H9 (cell line): ENCODE data around the gene VWA3A. TPM values are rescaled to one million over a fixed set of nuclear protein-coding genes. Genes with fewer than 3 reads are reported as not detected.

Experiments
- DNase-seq: peaks from one replicate; pipeline ENCODE4 v3.0.0-alpha.2; 2017
- H2AFZ ChIP-seq: one replicate; pipeline ENCODE4 v1.6.1; 2013; ENCODE audit warnings: mild to moderate bottlenecking, low read length, control low read depth, moderate library complexity
- H2AK5ac ChIP-seq: 2 replicates; pipeline ENCODE4 v1.6.1; 2013; ENCODE audit warnings: low read length, control low read depth, mixed read lengths; ENCODE audit not compliant: insufficient read length
- H2BK120ac ChIP-seq: one replicate; pipeline ENCODE4 v1.6.1; 2013; ENCODE audit warnings: low read depth, mild to moderate bottlenecking, low read length, control low read depth, inconsistent platforms; ENCODE audit not compliant: poor library complexity, severe bottlenecking
- H2BK12ac ChIP-seq: 2 replicates; pipeline ENCODE4 v1.6.1; 2013; ENCODE audit warnings: low read length, control low read depth, mixed read lengths, low read depth; ENCODE audit not compliant: insufficient read length
- H2BK15ac ChIP-seq: 2 replicates; pipeline ENCODE4 v1.6.1; 2013; ENCODE audit warnings: low read depth, low read length, control low read depth
- H2BK20ac ChIP-seq: one replicate; pipeline ENCODE4 v1.6.1; 2013; ENCODE audit warnings: low read depth, mild to moderate bottlenecking, low read length, control low read depth, inconsistent platforms; ENCODE audit not compliant: poor library complexity, severe bottlenecking
- H2BK5ac ChIP-seq: 2 replicates; pipeline ENCODE4 v1.6.1; 2013; ENCODE audit warnings: low read length, control low read depth, mixed read lengths; ENCODE audit not compliant: insufficient read length
- H3K14ac ChIP-seq: 2 replicates; pipeline ENCODE4 v1.6.1; 2013; ENCODE audit warnings: low read length, control low read depth; ENCODE audit not compliant: insufficient read depth
- H3K18ac ChIP-seq: 2 replicates; pipeline ENCODE4 v1.6.1; 2013; ENCODE audit warnings: low read depth, mild to moderate bottlenecking, mixed read lengths, low read length, control low read depth; ENCODE audit not compliant: insufficient read length
- H3K23ac ChIP-seq: 2 replicates; pipeline ENCODE4 v1.6.1; 2013; ENCODE audit warnings: low read length, control low read depth, mixed read lengths, low read depth; ENCODE audit not compliant: insufficient read length
- H3K23me2 ChIP-seq: 2 replicates; pipeline ENCODE4 v1.6.1; 2013; ENCODE audit warnings: low read depth, mild to moderate bottlenecking, mixed read lengths, low read length, control low read depth; ENCODE audit not compliant: insufficient read length, poor library complexity, severe bottlenecking
- H3K27ac ChIP-seq: 2 replicates; pipeline ENCODE4 v1.5.1; 2013; ENCODE audit warnings: low read length, control low read depth, mixed read lengths, low read depth; ENCODE audit not compliant: insufficient read length
- H3K27me3 ChIP-seq: 2 replicates; pipeline ENCODE4 v1.6.1; 2013; ENCODE audit warnings: low read length, control low read depth, inconsistent platforms; ENCODE audit not compliant: insufficient read depth
- H3K4ac ChIP-seq: 2 replicates; pipeline ENCODE4 v1.6.1; 2013; ENCODE audit warnings: low read depth, mild to moderate bottlenecking, control low read depth, inconsistent platforms, low read length, moderate library complexity
- H3K4me1 ChIP-seq: 2 replicates; pipeline ENCODE4 v1.6.1; 2013; ENCODE audit warnings: low read length, control low read depth, inconsistent platforms; ENCODE audit not compliant: insufficient read depth
- H3K4me2 ChIP-seq: 2 replicates; pipeline ENCODE4 v1.6.1; 2013; ENCODE audit warnings: low read length, control low read depth, mixed read lengths; ENCODE audit not compliant: insufficient read length, insufficient read depth
- H3K56ac ChIP-seq: 2 replicates; pipeline ENCODE4 v1.6.1; 2013; ENCODE audit warnings: low read depth, mild to moderate bottlenecking, mixed read lengths, low read length, control low read depth; ENCODE audit not compliant: insufficient read length
- H3K79me1 ChIP-seq: 2 replicates; pipeline ENCODE4 v1.6.1; 2013; ENCODE audit warnings: low read depth, mild to moderate bottlenecking, moderate library complexity, low read length, control low read depth, inconsistent platforms; ENCODE audit not compliant: insufficient read depth, poor library complexity, severe bottlenecking
- H3K79me2 ChIP-seq: 2 replicates; pipeline ENCODE4 v1.6.1; 2013; ENCODE audit warnings: low read length, control low read depth, inconsistent platforms; ENCODE audit not compliant: insufficient read depth
- H3K9ac ChIP-seq: 2 replicates; pipeline ENCODE4 v1.6.1; 2013; ENCODE audit warnings: low read length, control low read depth, mixed read lengths; ENCODE audit not compliant: insufficient read length; ENCODE audit errors: extremely low read depth
- H3K9me3 ChIP-seq: one replicate; pipeline ENCODE4 v1.6.1; 2013; ENCODE audit warnings: low read depth, low read length, inconsistent platforms; ENCODE audit not compliant: control insufficient read depth
- H3T11ph ChIP-seq: one replicate; pipeline ENCODE4 v1.6.1; 2013; ENCODE audit warnings: mild to moderate bottlenecking, low read length, control low read depth, inconsistent platforms
- H4K20me1 ChIP-seq: one replicate; pipeline ENCODE4 v1.6.1; 2013; ENCODE audit not compliant: control insufficient read depth, insufficient read length, insufficient read depth
- H4K5ac ChIP-seq: 2 replicates; pipeline ENCODE4 v1.6.1; 2013; ENCODE audit warnings: low read depth, mild to moderate bottlenecking, mixed read lengths, low read length, control low read depth; ENCODE audit not compliant: insufficient read length
- H4K8ac ChIP-seq: replicated peaks from 2 replicates; pipeline ENCODE4 v1.6.1; 2013; ENCODE audit warnings: low read length, control low read depth, mixed read lengths, low read depth; ENCODE audit not compliant: insufficient read length
- H4K91ac ChIP-seq: 2 replicates; pipeline ENCODE4 v1.6.1; 2013; ENCODE audit warnings: low read depth, mild to moderate bottlenecking, moderate library complexity, mixed read lengths, low read length, control low read depth; ENCODE audit not compliant: insufficient read length
- H3K27ac Mint-ChIP-seq, 3 experiments: 2 replicates in 2 of 3; 3 replicates in 1 of 3; pipeline ENCODE4 v1.8.0; 2020 to 2021; ENCODE audit warnings: mixed read lengths in 3 of 3, mild to moderate bottlenecking in 1 of 3, moderate library complexity in 1 of 3
- H3K27me3 Mint-ChIP-seq: 2 replicates; pipeline ENCODE4 v1.8.0; 2021; ENCODE audit warnings: low read depth, mild to moderate bottlenecking, moderate library complexity, mixed read lengths
- H3K36me3 Mint-ChIP-seq, 3 experiments: 2 replicates in 2 of 3; 3 replicates in 1 of 3; pipeline ENCODE4 v1.8.0; 2020 to 2021; ENCODE audit warnings: low read depth in 3 of 3, mixed read lengths in 3 of 3; ENCODE audit not compliant: insufficient read depth in 1 of 3
- H3K4me1 Mint-ChIP-seq, 2 experiments: 2 replicates each; pipeline ENCODE4 v1.8.0; 2020; ENCODE audit warnings: mixed read lengths in 2 of 2
- H3K4me3 Mint-ChIP-seq, 2 experiments: 2 replicates in 1 of 2; 3 replicates in 1 of 2; pipeline ENCODE4 v1.8.0; 2020 to 2021; ENCODE audit warnings: mild to moderate bottlenecking in 2 of 2, mixed read lengths in 2 of 2, moderate library complexity in 1 of 2
- H3K9me3 Mint-ChIP-seq, 2 experiments: 2 replicates in 1 of 2; 3 replicates in 1 of 2; pipeline ENCODE4 v1.8.0; 2020; ENCODE audit warnings: mild to moderate bottlenecking in 2 of 2, mixed read lengths in 2 of 2, moderate library complexity in 1 of 2
- CTCF ChIP-seq: fragments of 200-600 bp; sonication (generic); conservative IDR thresholded peaks from 3 replicates; pipeline ENCODE4 v1.8.0; 2021; ENCODE audit warnings: antibody characterized with exemption, mild to moderate bottlenecking
- WGBS: extraction: QIAGEN DNeasy Blood & Tissue Kit; methylation state at CpG from one replicate; pipeline ENCODE4 v1.1.7; 2013; ENCODE audit warnings: missing lambda C conversion rate, low lambda C conversion rate, mixed read lengths; ENCODE audit not compliant: insufficient read length; ENCODE audit errors: extremely low coverage; 5-methylcytosine and 5-hydroxymethylcytosine counted together
- total RNA-seq: library from RNA; stranded (reverse); gene quantifications from 2 replicates; pipeline ENCODE4 v1.2.1, GENCODE V29; 2021

The VWA3A gene
- total RNA-seq, 1 experiment from 2014 or later: not detected

- H4K5ac ChIP-seq: no peak overlapping the region
- H4K8ac ChIP-seq: no peak overlapping the region
- H3K18ac ChIP-seq: peak overlapping the region; percentile 32
- Mint-ChIP-seq H3K4me1 (peaks cover 28 to 34% of the 10 kb centered on the region in 2 experiments), H3K27ac (peak overlapping the region in 2 of 3 experiments; percentile 73 to 98; a peak in 3 of 7 replicates), H3K4me3 (peak overlapping the region; percentile 84 to 92), H3K36me3 (no peaks in the 10 kb centered on the region), H3K9me3 (no peaks in the 10 kb centered on the region), H3K27me3 (peaks cover 11% of the 10 kb centered on the region)
- H3K14ac ChIP-seq: peak overlapping the region; percentile 43; the same call in 1 of the 2 replicates
- H3K4me1 ChIP-seq: no peaks in the 10 kb centered on the region; the same call in 1 of the 2 replicates
- H2BK5ac ChIP-seq: no peak overlapping the region
- H3K27me3 ChIP-seq: no peaks in the 10 kb centered on the region
- no peak overlapping the region for H3K4ac ChIP-seq
- H3K27ac ChIP-seq: no peak overlapping the region
- DNase-seq: peak; percentile 100
- no peak for TF ChIP-seq CTCF
- H2BK12ac ChIP-seq: no peak overlapping the region
- no peak overlapping the region for H3T11ph ChIP-seq
- no peak overlapping the region for H2BK120ac ChIP-seq
- H3K23ac ChIP-seq: no peak overlapping the region
- H3K56ac ChIP-seq: no peak overlapping the region
- H3K79me1 ChIP-seq: no peaks in the 10 kb centered on the region
- peaks cover 12% of the 10 kb centered on the region for H3K23me2 ChIP-seq
- H3K4me2 ChIP-seq: peak overlapping the region; percentile 73
- H2AK5ac ChIP-seq: no peak overlapping the region
- WGBS: no CpG with 5 or more reads among the region's 72 CpGs
- H4K20me1 ChIP-seq: no peaks in the 10 kb centered on the region
- no peak overlapping the region for H2BK20ac ChIP-seq
- H2BK15ac ChIP-seq: no peak overlapping the region
- no peak overlapping the region for H4K91ac ChIP-seq
- no peak overlapping the region for H2AFZ ChIP-seq
- no peaks in the 10 kb centered on the region for H3K9me3 ChIP-seq
- H3K79me2 ChIP-seq: no peaks in the 10 kb centered on the region
- peak overlapping the region; percentile 27 for H3K9ac ChIP-seq
Observed at GRCh38 chr16:22190081-22190775, 97.9 kb downstream of the VWA3A start.
